Prostate gland (tissue), 2 donors: ENCODE measurements around the gene TRAPPC3. TPM values are rescaled to one million over a fixed set of nuclear protein-coding genes. Genes with fewer than 3 reads are reported as not detected.

ENCODE experiments used
- DNase-seq: peaks from one replicate; pipeline ENCODE4 v3.0.0-alpha.2; 2019; ENCODE audit warnings: low spot score
- H3K27ac ChIP-seq, 2 donors: fragments of 200-600 bp; sonication (generic); 2 replicates each; pipeline ENCODE4 v1.5.1; 2017 to 2019
- H3K27me3 ChIP-seq: fragments of 200-600 bp; sonication (generic); replicated peaks from 2 replicates; pipeline ENCODE4 v1.5.1; 2019; ENCODE audit not compliant: insufficient read depth
- H3K36me3 ChIP-seq, 2 donors: fragments of 200-600 bp; sonication (generic); 1 replicate in 1 of 2; 2 replicates in 1 of 2; pipeline versions ENCODE4 v1.5.1 to v1.8.1; 2017 to 2019
- H3K4me1 ChIP-seq: fragments of 200-600 bp; sonication (generic); replicated peaks from 2 replicates; pipeline ENCODE4 v1.5.1; 2019
- H3K4me3 ChIP-seq, 2 donors: fragments of 200-600 bp; sonication (generic); 2 replicates each; pipeline ENCODE4 v1.5.1; 2017 to 2019
- H3K9me3 ChIP-seq: fragments of 200-600 bp; sonication (generic); 2 replicates; pipeline ENCODE4 v1.5.1; 2017
- CTCF ChIP-seq, 4 experiments: fragments of 200-600 bp in 2 of 4; fragments of 450-650 bp in 2 of 4; sonication (generic) in 2 of 4; IDR thresholded peaks; 1 replicate in 3 of 4; 2 replicates in 1 of 4; pipeline ENCODE4 v1.5.1; 2016 to 2019; ENCODE audit warnings: antibody characterized with exemption in 4 of 4, mild to moderate bottlenecking in 2 of 4, moderate library complexity in 2 of 4
- POLR2A ChIP-seq: fragments of 450-650 bp; IDR thresholded peaks from one replicate; pipeline ENCODE4 v1.6.1; 2016; ENCODE audit warnings: antibody characterized with exemption, mild to moderate bottlenecking
- POLR2AphosphoS5 ChIP-seq: sonication (generic); formaldehyde crosslinking; IDR thresholded peaks from one replicate; pipeline ENCODE4 v1.6.1; 2017; ENCODE audit warnings: antibody characterized with exemption
- WGBS: methylation state at CpG from one replicate; pipeline ENCODE4 v1.1.5; 2018; 5-methylcytosine and 5-hydroxymethylcytosine counted together
- intact Hi-C: fragments of 100-400 bp; cut with DNase I; formaldehyde crosslinking; loops from one replicate; pipeline ENCODE4 v1.14.2; 2022
- total RNA-seq, 2 donors: library from RNA; depleted of rRNA; stranded (reverse); fragments of >200 nt; gene quantifications; one replicate each; pipeline ENCODE4 v1.1.0, GENCODE V29; 2016

TRAPPC3 gene
- total RNA-seq, 2 donors from 2014 or later: 90.0 to 92.5 TPM

GRCh38 chr1:36182734-36183133 lies 33.4 kb upstream of the TRAPPC3 start:
- peak overlapping the region; percentile 55 to 58 for H3K27ac ChIP-seq
- TF ChIP-seq POLR2A: no peak
- no peak for TF ChIP-seq CTCF (IDR thresholded peaks at IDR 0.05)
- no peak for TF ChIP-seq POLR2AphosphoS5
- intact Hi-C loops: loop anchor here (10.0 kb wide), 1 partner anchor 102 kb away; no protein-coding TSS in a partner anchor
- H3K4me1 ChIP-seq: peaks cover 8% of the 10 kb centered on the region
- H3K9me3 ChIP-seq: no peaks in the 10 kb centered on the region
- no peak for DNase-seq
- no peaks in the 10 kb centered on the region for H3K27me3 ChIP-seq
- WGBS: 64% methylated on average over 2 of the region's 2 CpGs
- H3K36me3 ChIP-seq: peaks cover 14 to 25% of the 10 kb centered on the region in 2 donors
- H3K4me3 ChIP-seq: no peak overlapping the region

GRCh38 chr1:36179220-36179600 lies 29.9 kb upstream of the TRAPPC3 start:
- no peak for DNase-seq
- H3K9me3 ChIP-seq: no peaks in the 10 kb centered on the region
- TF ChIP-seq POLR2AphosphoS5 (no peak), CTCF (IDR thresholded peaks at IDR 0.05) (no peak), POLR2A (no peak)
- intact Hi-C loops: no loop called here
- H3K36me3 ChIP-seq: peaks cover 23 to 36% of the 10 kb centered on the region in 2 donors
- 93% methylated on average over 19 of the region's 19 CpGs for WGBS
- H3K27me3 ChIP-seq: no peaks in the 10 kb centered on the region
- H3K4me1 ChIP-seq: peaks cover 5% of the 10 kb centered on the region
- H3K4me3 ChIP-seq: no peak overlapping the region
- peak overlapping the region; percentile 50 to 53 for H3K27ac ChIP-seq

GRCh38 chr1:36178471-36179219 lies 29.4 kb upstream of the TRAPPC3 start:
- intact Hi-C loops: no loop called here
- DNase-seq: peak; percentile 29
- H3K4me3 ChIP-seq: no peak overlapping the region
- H3K9me3 ChIP-seq: no peaks in the 10 kb centered on the region
- H3K27me3 ChIP-seq: no peaks in the 10 kb centered on the region
- TF ChIP-seq CTCF (IDR thresholded peaks at IDR 0.05) (no peak), POLR2AphosphoS5 (no peak), POLR2A (no peak)
- peaks cover 5% of the 10 kb centered on the region for H3K4me1 ChIP-seq
- peak overlapping the region; percentile 50 to 53 for H3K27ac ChIP-seq
- peaks cover 23 to 36% of the 10 kb centered on the region in 2 donors for H3K36me3 ChIP-seq
- WGBS: 70% methylated on average over 62 of the region's 62 CpGs

DNA sequence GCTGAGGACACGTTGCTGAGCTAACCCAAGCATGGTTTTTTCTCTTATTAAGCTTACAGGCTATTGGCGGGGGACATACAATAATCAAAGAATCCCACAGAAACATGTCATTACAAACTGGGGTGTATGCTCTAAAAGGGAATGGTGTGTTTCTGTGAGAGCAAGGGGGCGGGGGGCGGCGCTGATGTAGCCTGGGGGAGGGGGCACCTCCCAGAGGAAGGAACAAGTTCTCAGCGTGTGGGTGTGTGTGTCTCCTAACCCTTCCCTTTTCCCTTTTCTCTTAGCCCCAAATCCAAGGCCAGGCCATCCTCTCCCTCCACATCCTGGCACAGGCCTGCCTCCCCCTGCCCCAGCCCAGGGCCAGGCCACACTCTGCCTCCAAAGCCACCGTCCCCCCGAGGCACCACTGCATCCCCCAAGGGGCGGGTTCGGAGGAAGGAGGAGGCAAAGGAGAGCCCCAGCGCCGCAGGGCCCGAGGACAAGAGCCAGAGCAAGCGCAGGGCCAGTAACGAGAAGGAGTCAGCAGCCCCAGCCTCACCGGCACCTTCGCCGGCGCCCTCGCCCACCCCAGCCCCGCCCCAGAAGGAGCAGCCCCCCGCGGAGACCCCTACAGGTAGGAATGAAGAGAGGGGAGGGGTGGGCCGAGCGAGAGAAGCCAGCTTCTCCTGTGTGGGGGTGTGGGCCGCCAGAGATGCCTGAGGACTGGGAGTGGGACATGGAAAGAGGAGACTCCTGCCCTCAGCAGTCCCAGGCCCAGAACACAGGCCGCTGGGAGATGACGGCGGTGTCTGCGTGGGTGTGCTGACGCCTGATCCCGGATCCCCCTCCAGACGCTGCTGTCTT lies 28.5 kb upstream of the TRAPPC3 start:
- Histone ChIP-seq H3K27me3 (no peaks in the 10 kb centered on the region), H3K27ac (peak overlapping the region; percentile 50 to 53), H3K4me3 (no peak overlapping the region), H3K36me3 (peaks cover 29 to 43% of the 10 kb centered on the region in 2 donors), H3K4me1 (no peaks in the 10 kb centered on the region), H3K9me3 (no peaks in the 10 kb centered on the region)
- no peak for DNase-seq
- intact Hi-C loops: no loop called here
- 82% methylated on average over 30 of the region's 33 CpGs for WGBS
- no peak for TF ChIP-seq POLR2A
- no peak for TF ChIP-seq POLR2AphosphoS5
- no peak for TF ChIP-seq CTCF (IDR thresholded peaks at IDR 0.05)
